HepG2 (cell line): ENCODE data around the gene PRR36. TPM values are rescaled to one million over a fixed set of nuclear protein-coding genes. Genes with fewer than 3 reads are reported as not detected.

Source experiments
- DBP ChIP-seq: sonication (generic); formaldehyde crosslinking; IDR thresholded peaks from 2 replicates; pipeline ENCODE4 v1.4.0; 2020; ENCODE audit warnings: missing genetic modification reagents; ENCODE audit errors: not compliant biosample characterization
- FLYWCH1 ChIP-seq: sonication (generic); formaldehyde crosslinking; IDR thresholded peaks from 2 replicates; pipeline ENCODE4 v1.8.1; 2023; ENCODE audit warnings: mild to moderate bottlenecking, missing genetic modification reagents
- ZBTB34 ChIP-seq: sonication (generic); formaldehyde crosslinking; IDR thresholded peaks from 2 replicates; pipeline ENCODE4 v1.8.0; 2022; ENCODE audit warnings: mild to moderate bottlenecking, missing genetic modification reagents
- ZHX2 ChIP-seq, 2 experiments: sonication (generic) in 1 of 2; formaldehyde crosslinking in 1 of 2; IDR thresholded peaks; 2 replicates each; pipeline versions ENCODE4 v1.6.1 to v1.9.0; 2014 to 2022; ENCODE audit warnings: antibody characterized with exemption in 1 of 2, borderline replicate concordance in 1 of 2, inconsistent platforms in 1 of 2, low read depth in 1 of 2, missing genetic modification reagents in 1 of 2
- ZNF616 ChIP-seq: sonication (generic); formaldehyde crosslinking; IDR thresholded peaks from 2 replicates; pipeline ENCODE4 v1.5.0; 2020; ENCODE audit warnings: low read depth, mild to moderate bottlenecking, missing genetic modification reagents
- polyA plus RNA-seq, 8 experiments: library from polyadenylated mRNA; depleted of rRNA in 3 of 8; stranded (reverse) in 7 of 8; unstranded in 1 of 8; fragments of >200 nt; fragmentation: Illumina TruSeq in 4 of 8; extraction: Trizol in 4 of 8; gene quantifications; 2 replicates each; pipeline versions ENCODE4 v1.2.1 to v1.2.3, GENCODE V29; 2011 to 2016; ENCODE audit warnings: low read depth in 4 of 8, missing spikeins in 1 of 8, mixed read lengths in 1 of 8; ENCODE audit not compliant: insufficient read depth in 1 of 8
- total RNA-seq, 5 experiments: library from RNA; depleted of rRNA; stranded (reverse); fragments of >200 nt; fragmentation: Illumina TruSeq; extraction: Trizol; gene quantifications; 2 replicates each; pipeline ENCODE4 v1.2.3, GENCODE V29; 2016; ENCODE audit warnings: low read depth in 1 of 5

PRR36 gene
- total and polyA plus RNA-seq, 2 of the 13 experiments (the other 11 are each of a cell fraction or from before 2014, with no cell fraction given): 0.07 to 0.17 TPM

- TF ChIP-seq ZBTB34 (CRISPR knock-in tag): no peak
- no peak for TF ChIP-seq DBP (CRISPR knock-in tag)
- TF ChIP-seq ZHX2 (IDR thresholded peaks at IDR 0.05; ENCODE audit: low read depth): no peak
- no peak for TF ChIP-seq ZHX2 (CRISPR knock-in tag; IDR thresholded peaks at IDR 0.05; ENCODE audit: borderline replicate concordance)
- TF ChIP-seq ZNF616 (CRISPR knock-in tag): no peak
- no peak for TF ChIP-seq FLYWCH1 (CRISPR knock-in tag)
These were observed 7.7 kb upstream of the PRR36 start (continued) for GRCh38 chr19:7881910-7882309.
